HepG2 (cell line): ENCODE data around the gene USP2. TPM values are rescaled to one million over a fixed set of nuclear protein-coding genes. Genes with fewer than 3 reads are reported as not detected.

Experiments used
- ATF4 ChIP-seq, 2 experiments: fragments of 450-650 bp in 1 of 2; sonication (generic) in 1 of 2; formaldehyde crosslinking; IDR thresholded peaks; 2 replicates each; pipeline versions ENCODE4 v1.5.0 to v1.8.0; 2020 to 2022; ENCODE audit warnings: mild to moderate bottlenecking in 1 of 2, missing genetic modification reagents in 1 of 2
- BCL6 ChIP-seq: IDR thresholded peaks from 2 replicates; pipeline ENCODE4 v1.6.1; 2016; ENCODE audit warnings: missing genetic modification reagents, missing compliant biosample characterization
- CC2D1A ChIP-seq: sonication (generic); formaldehyde crosslinking; IDR thresholded peaks from 2 replicates; pipeline ENCODE4 v1.8.1; 2023; ENCODE audit warnings: mild to moderate bottlenecking, missing genetic modification reagents
- ESRRA ChIP-seq: sonication (generic); formaldehyde crosslinking; IDR thresholded peaks from 2 replicates; pipeline ENCODE4 v1.5.1; 2020; ENCODE audit warnings: mild to moderate bottlenecking, low read depth, missing genetic modification reagents
- EZH2 ChIP-seq: conservative IDR thresholded peaks from 2 replicates; pipeline ENCODE4 v1.6.1; 2012; ENCODE audit warnings: mild to moderate bottlenecking, low read depth, low read length, moderate library complexity
- GATAD2A ChIP-seq: IDR thresholded peaks from 2 replicates; pipeline ENCODE4 v1.6.1; 2016
- GLI4 ChIP-seq: sonication (generic); formaldehyde crosslinking; IDR thresholded peaks from 2 replicates; pipeline ENCODE4 v1.5.1; 2020; ENCODE audit warnings: missing genetic modification reagents, mild to moderate bottlenecking, moderate library complexity, borderline replicate concordance
- HIC2 ChIP-seq: sonication (generic); formaldehyde crosslinking; IDR thresholded peaks from 2 replicates; pipeline ENCODE4 v1.9.0; 2022; ENCODE audit warnings: low read depth, missing genetic modification reagents
- MNT ChIP-seq: fragments of 450-650 bp; IDR thresholded peaks from 2 replicates; pipeline ENCODE4 v1.6.1; 2016
- NR2C2 ChIP-seq: sonication (generic); formaldehyde crosslinking; IDR thresholded peaks from 2 replicates; pipeline ENCODE4 v1.4.0; 2020; ENCODE audit warnings: missing genetic modification reagents, mild to moderate bottlenecking, moderate library complexity, borderline replicate concordance
- SALL2 ChIP-seq: sonication (generic); formaldehyde crosslinking; IDR thresholded peaks from 2 replicates; pipeline ENCODE4 v1.8.1; 2023; ENCODE audit warnings: mild to moderate bottlenecking, missing genetic modification reagents, inconsistent platforms
- SOX13 ChIP-seq, 3 experiments: fragments of 450-650 bp in 1 of 3; sonication (generic) in 1 of 3; formaldehyde crosslinking in 1 of 3; IDR thresholded peaks in 2 of 3; conservative IDR thresholded peaks in 1 of 3; 2 replicates each; pipeline versions ENCODE4 v1.5.0 to v1.6.1; 2016 to 2020; ENCODE audit warnings: antibody characterized with exemption in 1 of 3, mild to moderate bottlenecking in 1 of 3, missing compliant biosample characterization in 1 of 3, missing genetic modification reagents in 1 of 3, moderate library complexity in 1 of 3
- SRF ChIP-seq: IDR thresholded peaks from 2 replicates; pipeline ENCODE4 v1.6.1; 2011; ENCODE audit warnings: mild to moderate bottlenecking, low read depth, low read length, moderate library complexity
- TEAD3 ChIP-seq: optimal IDR thresholded peaks from 2 replicates; pipeline ENCODE3; 2016; ENCODE audit warnings: borderline replicate concordance
- TFE3 ChIP-seq: IDR thresholded peaks from 2 replicates; pipeline ENCODE4 v1.6.1; 2016
- ZEB1 ChIP-seq: IDR thresholded peaks from 2 replicates; pipeline ENCODE4 v1.6.1; 2012; ENCODE audit warnings: mild to moderate bottlenecking, low read depth, inconsistent platforms; ENCODE audit not compliant: insufficient replicate concordance
- ZFP1 ChIP-seq: IDR thresholded peaks from 2 replicates; pipeline ENCODE4 v1.6.1; 2016
- ZFY ChIP-seq: sonication (generic); formaldehyde crosslinking; IDR thresholded peaks from 2 replicates; pipeline ENCODE4 v1.4.0; 2020; ENCODE audit warnings: missing genetic modification reagents
- ZNF101 ChIP-seq: sonication (generic); formaldehyde crosslinking; IDR thresholded peaks from 2 replicates; pipeline ENCODE4 v1.4.0; 2020; ENCODE audit warnings: mild to moderate bottlenecking, low read depth, missing genetic modification reagents, borderline replicate concordance
- ZNF274 ChIP-seq: sonication (generic); formaldehyde crosslinking; IDR thresholded peaks from 2 replicates; pipeline ENCODE4 v1.5.1; 2020; ENCODE audit warnings: mild to moderate bottlenecking, missing genetic modification reagents
- ZNF432 ChIP-seq: sonication (generic); formaldehyde crosslinking; IDR thresholded peaks from 2 replicates; pipeline ENCODE4 v1.5.0; 2020; ENCODE audit warnings: missing genetic modification reagents, mild to moderate bottlenecking, borderline replicate concordance
- ZNF644 ChIP-seq: IDR thresholded peaks from 2 replicates; pipeline ENCODE4 v1.6.1; 2016; ENCODE audit warnings: low read depth
- ZSCAN9 ChIP-seq: IDR thresholded peaks from 2 replicates; pipeline ENCODE4 v1.6.1; 2016; ENCODE audit warnings: borderline replicate concordance
- polyA plus RNA-seq, 8 experiments: library from polyadenylated mRNA; depleted of rRNA in 3 of 8; stranded (reverse) in 7 of 8; unstranded in 1 of 8; fragments of >200 nt; fragmentation: Illumina TruSeq in 4 of 8; extraction: Trizol in 4 of 8; gene quantifications; 2 replicates each; pipeline versions ENCODE4 v1.2.1 to v1.2.3, GENCODE V29; 2011 to 2016; ENCODE audit warnings: low read depth in 4 of 8, missing spikeins in 1 of 8, mixed read lengths in 1 of 8; ENCODE audit not compliant: insufficient read depth in 1 of 8
- total RNA-seq, 5 experiments: library from RNA; depleted of rRNA; stranded (reverse); fragments of >200 nt; fragmentation: Illumina TruSeq; extraction: Trizol; gene quantifications; 2 replicates each; pipeline ENCODE4 v1.2.3, GENCODE V29; 2016; ENCODE audit warnings: low read depth in 1 of 5

Gene USP2
- total and polyA plus RNA-seq, 2 of the 13 experiments (the other 11 are each of a cell fraction or from before 2014, with no cell fraction given), result 2.5 to 6.0 TPM

GRCh38 chr11:119376197-119376847 lies 5.2 kb downstream of the USP2 start (continued):
- TF ChIP-seq MNT (peak; percentile 45; the same call in 1 of the 2 replicates), ZNF644 (CRISPR knock-in tag) (no peak), SOX13 (IDR thresholded peaks at IDR 0.05) (no peak), SOX13 (CRISPR knock-in tag; conservative IDR thresholded peaks at IDR 0.05 in 1 of 2, IDR thresholded peaks at IDR 0.05 in 1 of 2) (peak in 1 of 2 experiments; percentile 74; a peak in 2 of 4 replicates), ESRRA (CRISPR knock-in tag) (0 out of 2 replicates have a peak, but pooled peaks have one; percentile 27), ZNF432 (CRISPR knock-in tag) (no peak), HIC2 (peak; percentile 98), ZFY (CRISPR knock-in tag) (peak; percentile 55), SRF (no peak), TEAD3 (CRISPR knock-in tag) (peak; percentile 50), GATAD2A (CRISPR knock-in tag) (peak; percentile 82), ZEB1 (peak; percentile 34), ZNF274 (CRISPR knock-in tag) (no peak), ZSCAN9 (CRISPR knock-in tag) (0 out of 2 replicates have a peak, but pooled peaks have one; percentile 29), ZFP1 (CRISPR knock-in tag) (peak; percentile 44; the same call in 1 of the 2 replicates), ATF4 (CRISPR knock-in tag; IDR thresholded peaks at IDR 0.05) (peak in 1 of 2 experiments; percentile 24; a peak in 1 of 4 replicates), BCL6 (CRISPR knock-in tag) (peak; percentile 70), EZH2 (no peak), NR2C2 (CRISPR knock-in tag) (peak; percentile 54; the same call in 1 of the 2 replicates), ZNF101 (CRISPR knock-in tag) (no peak), CC2D1A (no peak), TFE3 (CRISPR knock-in tag) (peak; percentile 74), GLI4 (no peak), SALL2 (CRISPR knock-in tag) (0 out of 2 replicates have a peak, but pooled peaks have one; percentile 40)
